ENCODE measurements around the gene TRAPPC14.
"Not testable (repeated sequence)": the region's sequence is repeated elsewhere in the genome, so short reads cannot be mapped to it uniquely, and the experiment has no call there.

The TRAPPC14 gene
- 73.9 reads per million, percentile 76 among the genes with 10 or more reads in this experiment for total RNA-seq

DNA sequence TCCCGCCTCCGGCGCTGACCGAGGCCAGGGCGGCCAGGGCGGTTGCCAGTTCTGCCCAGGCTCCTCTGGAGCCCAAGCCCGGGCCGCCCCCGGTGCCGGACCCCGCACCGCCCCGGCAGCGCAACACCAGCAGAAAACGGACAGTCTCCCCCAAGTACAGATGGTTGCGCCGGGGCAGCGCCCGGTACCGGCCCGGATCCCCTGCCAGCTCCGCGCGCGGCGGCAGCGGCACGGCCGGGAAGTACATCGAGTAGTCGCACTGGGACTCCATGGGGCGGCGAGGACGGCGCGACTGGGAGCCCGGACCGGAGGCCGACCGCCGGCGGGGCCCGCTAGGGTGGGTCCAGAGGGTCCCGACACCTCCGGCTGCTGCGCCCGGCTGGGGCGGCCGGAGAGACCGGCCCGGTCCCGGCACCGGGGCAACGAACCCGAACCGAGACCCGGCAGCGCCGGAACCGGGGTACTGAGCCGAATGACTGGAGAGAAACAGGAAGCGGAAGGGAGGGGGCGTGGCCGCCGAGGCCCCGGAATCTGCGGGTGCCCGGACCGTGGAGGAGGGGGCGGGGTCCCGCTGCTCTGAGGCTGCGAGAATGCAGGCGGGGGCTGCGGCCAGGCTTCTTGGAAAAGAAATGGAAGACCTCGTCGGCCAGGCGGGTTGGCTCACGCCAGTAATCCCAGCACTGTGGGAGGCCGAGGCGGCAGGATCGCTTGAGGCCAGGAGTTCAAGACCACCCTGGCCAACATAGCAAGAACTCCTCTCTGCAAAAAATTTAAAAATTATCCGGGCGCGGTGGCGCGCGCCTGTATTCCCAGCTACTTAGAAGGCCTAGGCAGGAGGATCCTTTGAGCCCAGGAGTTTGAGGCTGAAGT is at the start of gene TRAPPC14:
TSS of gene TRAPPC14 (minus strand) at position 495 of the 870 bp plus-strand sequence. CDS start at position 271, 224 bp downstream.
- DNase-seq, result peak; percentile 89

- DNase-seq, result no peak
These were observed 45.9 kb upstream of the TRAPPC14 start for GRCh38 chr7:100204454-100204853.

- DNase-seq, result no peak
These were observed 42.2 kb upstream of the TRAPPC14 start for GRCh38 chr7:100200693-100201092.

DNA sequence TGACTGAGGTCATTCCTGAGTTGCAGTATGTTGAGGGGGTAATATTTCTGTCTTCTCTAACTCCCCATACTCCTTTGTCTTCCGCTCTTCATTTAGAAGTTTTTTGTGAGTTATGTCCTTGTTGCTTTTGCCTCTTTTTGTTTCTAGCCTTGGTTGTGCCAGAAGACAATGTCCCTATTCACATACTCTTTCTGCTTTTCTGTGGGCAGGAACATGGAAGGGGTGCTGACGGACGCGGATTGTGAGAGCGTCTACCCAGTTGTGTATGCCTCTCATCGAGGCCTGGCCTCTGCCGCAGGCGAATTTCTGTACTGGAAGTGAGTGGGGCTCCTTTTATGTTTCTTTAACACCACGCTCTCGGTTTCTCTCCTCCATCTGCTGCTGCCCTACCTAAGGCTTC is 39.7 kb upstream of the TRAPPC14 start:
- no peak for DNase-seq

GRCh38 chr7:100195901-100196322 is 37.4 kb upstream of the TRAPPC14 start:
- DNase-seq, result not testable (repeated sequence)

GRCh38 chr7:100195222-100195621 is 36.7 kb upstream of the TRAPPC14 start:
- no peak for DNase-seq

DNA sequence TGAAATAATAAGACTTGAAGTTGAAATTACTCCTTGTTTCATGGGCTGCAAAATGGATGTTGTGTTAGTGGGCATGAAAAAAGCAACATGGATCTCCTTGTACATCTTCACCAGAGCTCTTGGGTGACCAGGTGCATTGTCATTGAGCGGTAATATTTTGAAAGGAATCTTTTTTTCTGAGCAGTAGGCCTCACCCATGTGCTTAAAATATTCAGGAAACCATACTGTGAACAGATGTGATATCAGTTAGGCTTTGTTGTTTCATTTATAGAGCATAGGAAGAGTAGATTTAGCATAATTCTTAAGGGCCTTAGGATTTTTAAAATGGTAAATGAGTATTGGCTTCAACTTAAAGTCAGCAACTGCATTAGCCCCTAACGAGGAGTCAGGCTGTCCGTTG is 34.4 kb upstream of the TRAPPC14 start:
- no peak for DNase-seq

DNA sequence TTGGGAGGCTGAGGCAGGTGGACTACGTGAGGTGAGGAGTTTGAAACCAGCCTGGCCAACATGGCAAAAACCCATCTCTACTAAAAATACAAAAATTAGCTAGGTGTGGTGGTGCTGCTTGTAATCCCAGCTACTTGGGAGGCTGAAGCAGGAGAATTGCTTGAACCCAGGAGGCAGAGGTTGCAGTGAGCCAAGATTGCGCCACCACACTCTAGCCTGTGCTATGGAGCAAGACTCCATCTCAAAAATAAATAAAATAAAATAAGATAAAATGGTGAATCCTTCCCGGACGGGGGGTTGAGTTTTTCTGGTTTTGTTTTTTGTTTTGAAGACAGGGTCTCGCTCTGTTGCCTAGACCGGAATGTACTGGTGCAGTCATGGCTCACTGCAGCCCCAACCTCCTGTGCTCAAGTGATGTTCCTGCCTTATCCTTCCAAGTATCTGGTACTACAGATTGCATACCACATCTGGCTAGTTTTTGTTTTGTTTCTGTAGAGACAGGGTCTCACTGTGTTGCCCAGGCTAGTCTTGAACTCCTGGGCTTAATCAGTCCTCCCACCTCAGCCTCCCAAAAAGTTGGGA is 33.8 kb upstream of the TRAPPC14 start:
- DNase-seq, result not testable (repeated sequence)

- no peak for DNase-seq
These were observed 33.3 kb upstream of the TRAPPC14 start for GRCh38 chr7:100191775-100192174.

GRCh38 chr7:100190048-100190711 is 31.7 kb upstream of the TRAPPC14 start:
- no peak for DNase-seq

DNA sequence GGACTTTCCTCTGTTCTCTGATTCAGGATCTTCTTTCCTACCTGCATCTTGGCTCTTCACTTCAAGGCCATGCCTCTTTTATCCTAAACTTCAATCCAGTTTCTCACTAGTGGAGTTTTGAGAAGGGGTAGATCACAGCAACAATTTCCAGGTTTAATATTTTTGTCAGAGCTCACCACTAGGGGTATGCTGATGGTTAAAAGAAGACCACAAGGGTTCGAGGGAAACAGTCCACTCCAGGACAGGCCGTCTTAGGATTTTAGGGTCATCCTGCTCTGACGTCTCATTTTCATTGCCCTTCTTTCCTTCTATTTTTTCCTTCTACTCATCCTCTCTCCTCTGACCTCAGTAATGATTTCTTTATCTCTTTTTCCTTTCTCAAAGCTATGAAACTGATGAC is 30.5 kb upstream of the TRAPPC14 start:
- DNase-seq, result no peak

- no peak for DNase-seq
These were observed 27.2 kb upstream of the TRAPPC14 start for GRCh38 chr7:100185726-100186125.

GRCh38 chr7:100183090-100183489 is 24.6 kb upstream of the TRAPPC14 start:
- not testable (repeated sequence) for DNase-seq

DNA sequence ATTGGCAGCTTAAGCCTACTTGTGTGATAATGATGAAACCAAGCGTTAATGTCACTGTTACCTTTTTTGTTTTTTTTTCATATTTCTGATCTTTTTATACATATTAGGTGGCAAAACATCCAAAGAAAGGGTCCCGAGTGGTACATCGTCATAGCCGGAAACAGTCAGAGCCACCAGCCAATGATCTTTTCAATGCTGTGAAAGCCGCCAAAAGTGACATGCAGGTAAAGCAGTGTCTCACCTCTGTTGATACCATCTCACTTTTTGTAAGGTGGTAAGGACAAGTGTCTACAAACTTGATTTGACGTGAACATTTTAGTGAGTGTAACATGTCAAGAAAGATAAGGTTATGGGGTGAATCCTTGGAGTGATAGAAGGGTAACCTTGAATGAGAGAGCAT is 24.1 kb upstream of the TRAPPC14 start:
- not testable (repeated sequence) for DNase-seq

- DNase-seq, result not testable (repeated sequence)
These were observed 21.6 kb upstream of the TRAPPC14 start for GRCh38 chr7:100180084-100180483.

GRCh38 chr7:100177045-100178001 is 18.8 kb upstream of the TRAPPC14 start, which contains the start of the genes GPC2 and STAG3:
TSS of gene GPC2 (minus strand) at chr7:100177381. CDS start at chr7:100177199, 182 bp downstream.
TSS of gene STAG3 (plus strand) at chr7:100177918. CDS start at chr7:100180557, 2,639 bp downstream.
- peak; percentile 94 for DNase-seq

DNA sequence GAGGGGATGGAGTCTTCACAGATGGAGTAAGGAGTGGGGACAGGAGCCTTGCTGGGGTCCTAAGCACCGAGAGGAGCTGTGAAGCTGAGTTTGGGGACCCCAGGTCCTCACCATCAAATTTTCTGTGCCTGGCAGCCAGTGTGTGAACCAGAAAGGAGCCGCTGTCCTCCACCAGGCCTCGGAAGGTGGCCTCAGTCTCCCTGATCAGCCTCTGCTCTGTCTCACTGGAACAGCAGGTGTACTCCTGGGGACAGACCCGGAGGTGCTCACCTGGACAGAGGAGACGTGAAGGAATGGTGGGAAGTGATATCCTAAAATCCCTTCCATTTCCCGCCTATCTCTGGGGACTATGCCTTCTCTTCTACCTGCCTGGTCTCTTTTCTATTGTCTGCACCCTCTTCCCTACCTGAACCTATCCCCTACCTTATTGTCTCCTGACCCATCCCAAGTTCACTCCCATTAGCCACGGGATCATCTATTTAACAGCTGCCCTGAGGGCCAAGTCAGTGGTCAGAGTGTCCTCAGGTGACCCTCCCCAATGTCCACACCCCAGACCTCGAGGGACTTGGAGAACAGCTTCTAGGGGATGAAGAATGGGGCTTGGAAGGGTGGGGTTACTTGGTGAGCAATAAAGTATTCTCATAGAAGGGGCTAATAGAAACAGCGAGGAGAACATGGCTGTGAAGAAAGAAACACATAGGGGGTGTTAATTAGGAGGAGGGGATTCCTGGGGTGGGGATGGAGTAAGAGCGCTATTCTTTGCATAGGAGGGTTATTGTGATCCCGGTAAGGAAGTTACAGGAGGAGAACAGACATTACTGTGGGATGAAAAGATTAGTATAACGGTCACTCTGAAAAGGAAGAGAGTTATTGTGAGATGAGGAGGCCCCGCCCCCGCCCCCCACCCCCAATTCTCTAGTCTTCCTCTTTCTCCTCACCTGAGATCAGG is 17.8 kb upstream of the TRAPPC14 start:
- no peak for DNase-seq

DNA sequence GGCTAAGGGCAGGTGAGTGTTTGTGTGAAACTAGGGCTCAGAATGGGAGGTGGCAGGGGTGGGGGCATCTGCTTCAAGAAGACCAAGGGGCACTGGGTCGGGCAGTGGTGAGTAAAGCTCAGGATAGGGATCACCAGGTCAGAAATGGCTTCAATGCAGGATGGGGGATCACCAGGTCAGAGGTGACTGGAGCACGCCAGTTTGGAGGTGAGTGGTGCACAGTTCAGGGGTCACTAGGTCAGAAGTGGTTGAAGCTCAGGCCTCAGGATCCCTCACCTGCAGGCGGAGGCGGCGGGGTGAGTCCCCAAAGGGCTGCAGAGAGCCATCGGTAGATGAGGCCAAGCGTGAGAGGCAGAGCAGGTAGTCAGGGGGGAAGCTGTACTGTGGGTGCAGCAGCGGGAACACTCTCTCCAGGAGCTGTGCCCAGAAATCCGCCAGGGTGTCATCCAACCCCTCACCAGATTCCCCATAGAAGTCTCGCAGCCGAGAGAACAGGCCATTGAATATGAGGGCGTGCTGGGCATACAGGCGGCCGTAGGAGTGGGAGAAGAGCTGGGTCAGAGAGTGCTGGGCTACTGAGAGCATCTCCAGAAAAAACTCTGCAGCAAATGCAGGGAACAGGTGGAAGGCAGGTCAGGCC is 16.9 kb upstream of the TRAPPC14 start:
- no peak for DNase-seq

DNA sequence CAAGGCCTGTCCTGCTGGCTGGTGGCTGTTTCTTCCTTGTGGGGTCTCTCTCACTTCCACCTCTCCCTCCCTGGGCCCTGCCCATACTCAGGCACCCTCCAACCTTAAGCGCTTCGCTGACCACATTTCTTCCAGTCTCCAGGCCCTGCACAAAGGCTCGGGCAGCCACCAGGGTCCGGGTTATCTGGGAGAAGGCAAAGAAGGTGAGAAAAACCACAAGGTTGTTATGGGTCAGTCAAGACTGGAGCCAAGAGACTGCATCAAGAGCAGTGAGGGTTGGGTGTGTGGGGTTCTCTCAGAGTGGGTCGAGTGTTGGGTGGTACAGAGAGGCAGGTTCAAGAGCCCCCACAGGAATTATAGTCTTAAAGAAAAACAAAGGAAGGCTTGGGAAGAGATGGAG is 16.1 kb upstream of the TRAPPC14 start:
- DNase-seq, result no peak

GRCh38 chr7:100173806-100174495 is 15.4 kb upstream of the TRAPPC14 start:
- DNase-seq, result no peak
